GM21390 (cell line): Measurements from ENCODE around the gene SUN5.
"Not testable (repeated sequence)": the region's sequence is repeated elsewhere in the genome, so short reads cannot be mapped to it uniquely, and the experiment has no call there.

ENCODE experiments used
- ATAC-seq: cut with Tn5 transposase; IDR thresholded peaks from one replicate; pipeline ENCODE4 v1.9.1; 2021; ENCODE audit not compliant: unreplicated experiment

SUN5 gene

DNA sequence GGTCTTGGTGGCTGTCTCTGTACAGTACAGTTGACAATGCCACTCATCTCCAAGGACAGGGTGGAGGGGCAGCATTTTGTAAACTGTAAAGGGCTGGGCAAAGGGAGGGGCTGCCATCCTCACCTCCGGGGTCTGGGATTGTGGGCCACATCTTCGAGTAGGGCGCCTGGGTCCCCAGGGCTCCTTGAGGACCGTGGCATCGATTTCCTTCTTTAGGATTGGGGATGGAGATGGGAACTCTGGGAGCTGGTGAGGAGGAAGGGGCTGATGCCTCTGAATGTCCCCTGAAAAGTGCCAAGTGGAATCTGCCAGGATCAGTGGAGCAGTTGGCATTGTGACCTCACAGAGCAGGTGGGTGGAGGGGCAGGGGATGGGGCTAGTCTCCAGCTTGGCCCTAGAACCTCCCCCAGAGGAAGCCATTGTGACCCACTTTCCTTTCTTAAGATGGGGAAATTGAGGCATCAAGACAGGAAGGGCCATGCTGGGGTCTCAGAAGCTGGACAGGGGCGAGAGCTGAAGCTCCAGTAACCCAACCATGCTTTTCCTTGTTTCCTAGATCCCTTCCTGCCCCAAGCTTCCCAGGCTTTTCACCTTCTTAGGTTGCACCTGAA, at the start of gene SUN5:
TSS of gene SUN5 (minus strand) at position 293 of the 611 bp plus-strand sequence. CDS start at position 200, 93 bp downstream.
- no peak for ATAC-seq

DNA sequence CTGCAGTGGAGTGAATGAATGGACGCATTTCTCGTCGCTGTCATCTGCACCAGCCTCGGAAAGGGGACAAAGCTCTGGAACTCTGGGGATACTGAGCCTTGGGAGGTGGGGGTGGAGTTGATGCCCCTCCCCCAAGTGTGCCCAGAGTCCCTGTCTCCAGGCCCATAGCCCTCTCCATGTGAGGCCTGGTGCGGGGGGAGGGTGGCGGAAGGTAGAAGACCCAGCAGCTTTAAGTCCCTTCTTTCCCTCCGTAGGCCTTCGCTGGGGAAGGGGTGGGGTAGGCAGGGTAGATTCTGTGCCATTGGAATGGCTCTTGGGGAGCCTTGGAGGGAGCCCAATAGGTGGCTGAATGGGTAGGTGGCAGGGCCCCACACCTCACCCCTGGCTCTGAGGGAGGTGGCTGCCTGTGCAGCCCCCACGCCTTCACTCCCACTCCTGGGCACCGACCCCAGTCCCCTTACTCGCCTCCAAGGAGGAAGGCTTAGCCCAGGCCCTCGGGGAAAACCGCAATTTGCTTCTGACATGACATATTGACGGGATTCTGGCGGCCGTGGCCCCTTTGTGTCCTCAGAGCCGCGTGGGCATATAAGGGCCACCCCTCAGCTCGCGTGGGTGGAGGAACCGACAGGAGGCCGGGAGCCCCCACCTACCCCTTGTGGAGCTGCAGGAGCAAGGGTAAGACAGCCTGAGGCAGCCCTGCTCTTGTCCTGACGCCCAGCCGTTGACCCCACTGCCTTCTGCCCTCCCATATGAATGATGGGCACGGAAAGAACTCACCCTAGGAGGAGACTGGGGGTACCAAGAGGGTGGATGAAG, 49.3 kb upstream of the SUN5 start, which contains the start of gene BPIFB3:
TSS of gene BPIFB3 (plus strand) at position 613 of the 816 bp plus-strand sequence. CDS start 1,533 bp downstream, outside the sequence.
- no peak for ATAC-seq

- no peak for ATAC-seq
Measured at GRCh38 chr20:33051333-33051732, 47.1 kb upstream of the SUN5 start.

GRCh38 chr20:33046412-33046811, 42.2 kb upstream of the SUN5 start:
- ATAC-seq = no peak

GRCh38 chr20:33045129-33045721, 41.0 kb upstream of the SUN5 start:
- not testable (repeated sequence) for ATAC-seq

DNA sequence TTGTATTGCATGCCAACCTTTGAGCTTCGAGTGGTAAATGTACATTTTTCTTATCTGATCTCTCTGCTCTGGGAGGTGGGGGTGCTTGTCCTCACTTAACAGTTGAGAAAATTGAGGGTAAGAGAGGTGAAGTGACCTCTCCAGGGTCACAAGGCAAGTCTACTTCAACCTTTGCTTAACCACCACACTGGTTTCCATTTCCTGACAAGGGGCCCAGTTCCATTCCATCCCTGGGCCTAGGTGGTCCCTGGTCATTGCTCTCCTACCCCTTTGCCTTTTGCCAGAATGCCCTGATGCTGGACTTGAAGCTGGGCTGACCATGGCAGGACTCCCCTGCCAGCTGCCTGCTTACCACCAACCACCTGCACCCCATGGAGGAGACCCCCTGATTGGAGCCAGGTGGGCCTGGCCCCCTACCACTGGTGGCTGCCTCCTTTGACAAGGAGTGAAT, 39.5 kb upstream of the SUN5 start:
- no peak for ATAC-seq

GRCh38 chr20:33042983-33043730, 38.9 kb upstream of the SUN5 start:
- ATAC-seq = no peak

GRCh38 chr20:33042430-33042829, 38.2 kb upstream of the SUN5 start:
- no peak for ATAC-seq

GRCh38 chr20:33038243-33038642, 34.0 kb upstream of the SUN5 start:
- no peak for ATAC-seq

GRCh38 chr20:33037456-33037855, 33.2 kb upstream of the SUN5 start:
- ATAC-seq = no peak

DNA sequence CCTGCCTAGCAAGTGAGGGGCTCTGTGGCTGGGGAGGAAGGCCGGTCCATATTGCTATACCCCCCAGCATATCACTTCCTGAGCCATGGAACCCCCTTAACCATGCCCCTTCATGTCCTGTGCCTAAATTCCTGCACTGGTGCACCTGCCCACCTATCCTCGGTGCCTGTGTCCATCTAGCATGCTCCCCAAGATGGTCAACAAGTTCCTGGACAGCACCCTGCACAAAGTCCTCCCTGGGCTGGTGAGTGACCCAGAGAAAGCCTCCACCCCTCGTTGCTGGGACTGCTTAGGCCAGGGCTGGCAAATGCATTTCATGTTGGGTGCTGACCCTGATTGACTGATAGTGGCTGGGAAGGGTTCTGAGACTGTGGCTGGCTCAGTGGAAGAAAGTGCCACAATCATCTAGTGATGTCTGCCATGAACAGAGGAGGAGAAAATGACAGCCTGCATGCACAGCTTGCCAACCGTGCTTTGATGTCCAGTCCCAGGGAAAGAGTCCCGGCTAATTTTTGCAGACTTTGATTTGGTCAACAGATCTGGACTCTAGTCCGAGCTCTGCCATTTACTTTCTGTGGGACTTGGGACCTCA, 30.8 kb upstream of the SUN5 start:
- ATAC-seq = no peak

DNA sequence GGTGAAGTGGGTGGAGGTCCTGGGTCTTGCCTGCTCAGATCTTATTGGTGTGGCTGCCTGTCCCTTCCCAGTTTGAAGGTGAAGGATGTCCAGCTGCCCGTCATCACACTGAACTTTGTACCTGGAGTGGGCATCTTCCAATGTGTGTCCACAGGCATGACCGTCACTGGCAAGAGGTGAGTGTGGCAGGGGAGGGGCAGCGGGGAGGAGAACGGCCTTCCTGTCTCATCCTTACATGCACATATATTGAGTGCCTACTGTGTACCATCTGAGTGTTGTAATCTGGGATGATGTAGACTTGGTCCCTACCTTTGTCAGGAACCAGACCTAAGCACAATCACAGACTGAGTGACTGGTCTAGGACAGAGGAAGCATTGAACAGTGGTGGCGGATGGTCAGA, 29.9 kb upstream of the SUN5 start:
- no peak for ATAC-seq

- no peak for ATAC-seq
Measured at GRCh38 chr20:33033381-33033780, 29.1 kb upstream of the SUN5 start.

DNA sequence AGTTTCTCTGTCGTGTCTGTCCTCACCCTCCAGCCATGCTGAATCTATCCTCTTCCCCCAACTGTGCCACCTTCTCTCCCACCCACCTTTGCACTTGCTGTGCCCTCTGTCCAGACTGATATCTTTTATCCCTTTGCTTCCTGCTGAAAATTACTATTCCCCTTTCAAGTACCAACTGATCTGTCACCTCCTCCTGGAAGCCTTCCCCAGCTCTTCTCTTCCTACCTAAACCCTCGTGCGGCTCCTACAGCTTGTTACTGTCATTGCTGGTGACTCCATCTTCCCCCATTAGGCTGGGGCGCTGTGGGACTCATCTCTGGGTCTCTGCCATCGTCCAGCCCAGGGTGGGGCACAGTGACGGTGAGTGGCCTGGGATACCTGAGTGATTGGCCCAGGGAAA, 28.3 kb upstream of the SUN5 start:
- no peak for ATAC-seq

- ATAC-seq = no peak
Measured at GRCh38 chr20:33031531-33031930, 27.3 kb upstream of the SUN5 start, which contains the start of gene BPIFB6. BPIFB6 (plus strand) TSS chr20:33031648; CDS start chr20:33031648, 0 bp downstream.

DNA sequence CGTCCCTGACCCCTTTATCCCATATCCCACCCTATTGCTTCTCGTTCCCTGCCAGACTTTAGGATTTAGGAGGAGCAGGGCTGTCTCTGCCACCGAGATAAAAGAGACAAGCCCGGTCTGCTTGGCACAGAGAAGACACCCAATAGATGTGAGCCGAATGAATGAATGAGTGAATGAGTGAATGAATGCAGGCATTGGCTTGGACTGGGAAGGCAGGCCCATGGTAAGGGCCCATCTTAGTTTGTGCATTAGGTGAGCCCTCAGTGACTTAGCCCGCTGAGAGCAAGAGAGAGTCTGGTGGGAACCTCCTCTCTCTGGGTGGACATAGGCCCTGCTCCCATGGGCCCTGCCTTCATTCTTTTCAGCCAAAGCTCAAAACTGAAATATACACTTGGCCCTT, 26.3 kb upstream of the SUN5 start:
- no peak for ATAC-seq

- no peak for ATAC-seq
Measured at GRCh38 chr20:33030076-33030475, 25.8 kb upstream of the SUN5 start.

GRCh38 chr20:33028875-33029274, 24.6 kb upstream of the SUN5 start:
- no peak for ATAC-seq

DNA sequence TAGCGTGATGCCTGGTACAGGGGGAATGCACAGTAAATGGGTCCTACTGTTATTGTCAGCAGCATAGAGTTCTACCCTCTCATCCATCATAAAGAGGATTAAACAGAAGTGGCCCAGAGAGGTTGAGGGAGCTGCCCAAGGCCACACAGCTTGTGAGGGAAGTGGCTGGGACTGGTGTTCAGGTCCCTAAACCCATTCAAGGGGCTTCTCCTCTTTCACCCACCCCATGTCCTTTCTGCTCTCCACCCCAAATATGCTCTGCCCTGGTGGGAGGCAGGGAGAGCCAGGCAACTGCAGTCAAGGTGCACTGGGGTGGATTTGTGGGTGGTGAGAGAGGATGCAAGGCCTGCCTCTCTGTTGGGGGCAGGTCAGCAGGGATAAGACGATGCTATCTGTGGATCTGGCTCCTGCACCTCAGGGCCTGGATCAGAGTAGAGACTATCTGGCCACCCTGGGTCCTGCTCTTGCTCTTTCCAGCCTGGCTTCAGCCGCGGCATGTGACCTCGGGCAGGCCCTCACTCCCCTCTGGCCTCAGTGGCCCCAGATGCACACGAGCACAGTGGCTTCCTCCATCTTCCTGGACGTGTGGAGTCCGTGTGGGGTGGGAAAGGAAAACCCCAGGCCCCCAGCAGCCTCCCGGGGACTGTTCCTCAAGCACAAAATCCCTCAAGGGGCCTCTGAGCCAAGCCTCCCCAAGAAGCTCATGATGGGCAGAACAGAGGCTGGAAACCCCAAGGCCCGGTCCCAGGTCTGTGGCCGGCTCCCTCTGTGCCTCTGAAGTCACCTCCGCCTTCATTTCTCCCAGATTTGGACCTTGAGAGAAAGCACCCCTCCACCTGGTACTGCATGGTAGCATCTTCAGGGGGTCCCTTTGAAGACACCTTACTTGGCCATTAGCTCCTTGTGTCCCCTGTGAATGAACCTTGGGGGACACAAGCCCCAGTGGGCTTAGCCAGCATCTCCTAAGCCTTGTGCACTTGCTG, 23.8 kb upstream of the SUN5 start:
- ATAC-seq = no peak
